ENCODE results near the gene MARCKS. TPM values are rescaled to one million over a fixed set of nuclear protein-coding genes. Genes with fewer than 3 reads are reported as not detected.

The MARCKS gene
- polyA plus RNA-seq, 2 of the 4 experiments (the other 2 are of a cell fraction) = 21.2 to 39.4 TPM

DNA sequence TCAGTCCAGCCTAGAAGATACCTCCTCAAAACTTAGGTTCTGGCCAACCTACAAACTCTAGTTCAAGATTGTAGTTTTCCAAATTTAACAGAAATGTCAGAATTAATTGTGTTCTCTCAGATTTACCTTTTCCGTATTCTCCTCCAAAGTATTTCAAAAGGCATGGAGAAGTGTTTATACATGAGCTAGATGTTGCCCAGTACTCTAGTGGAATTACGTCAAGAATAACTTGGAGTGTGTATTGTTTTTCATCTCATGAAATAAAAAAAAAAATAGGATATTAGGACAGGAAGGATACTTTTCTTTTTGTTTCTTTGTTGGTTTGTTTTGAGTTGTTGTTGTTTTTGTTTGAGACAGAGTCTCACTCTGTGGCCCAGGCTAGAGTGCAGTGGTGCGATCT lies 32.3 kb upstream of the MARCKS start:
- DNase-seq (ENCODE audit: low read depth in 1 of 2, low spot score in 1 of 2) = no peak
- no peak for FAIRE-seq
- H3K9me3 ChIP-seq = no peaks in the 10 kb centered on the region
- POLR2A ChIA-PET = no interaction called here
- H3K4me1 ChIP-seq = peaks cover 4% of the 10 kb centered on the region; the same call in 2 of the 3 replicates
- ATAC-seq = no peak
- H3K4me2 ChIP-seq = no peak overlapping the region
- TF ChIP-seq, protein P1, sequence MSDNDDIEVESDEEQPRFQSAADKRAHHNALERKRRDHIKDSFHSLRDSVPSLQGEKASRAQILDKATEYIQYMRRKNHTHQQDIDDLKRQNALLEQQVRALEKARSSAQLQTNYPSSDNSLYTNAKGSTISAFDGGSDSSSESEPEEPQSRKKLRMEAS (IDR thresholded peaks at IDR 0.05) = no peak
- TF ChIP-seq, protein P2, sequence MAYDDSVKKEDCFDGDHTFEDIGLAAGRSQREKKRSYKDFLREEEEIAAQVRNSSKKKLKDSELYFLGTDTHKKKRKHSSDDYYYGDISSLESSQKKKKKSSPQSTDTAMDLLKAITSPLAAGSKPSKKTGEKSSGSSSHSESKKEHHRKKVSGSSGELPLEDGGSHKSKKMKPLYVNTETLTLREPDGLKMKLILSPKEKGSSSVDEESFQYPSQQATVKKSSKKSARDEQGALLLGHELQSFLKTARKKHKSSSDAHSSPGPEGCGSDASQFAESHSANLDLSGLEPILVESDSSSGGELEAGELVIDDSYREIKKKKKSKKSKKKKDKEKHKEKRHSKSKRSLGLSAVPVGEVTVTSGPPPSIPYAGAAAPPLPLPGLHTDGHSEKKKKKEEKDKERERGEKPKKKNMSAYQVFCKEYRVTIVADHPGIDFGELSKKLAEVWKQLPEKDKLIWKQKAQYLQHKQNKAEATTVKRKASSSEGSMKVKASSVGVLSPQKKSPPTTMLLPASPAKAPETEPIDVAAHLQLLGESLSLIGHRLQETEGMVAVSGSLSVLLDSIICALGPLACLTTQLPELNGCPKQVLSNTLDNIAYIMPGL (CRISPR knock-in tag; IDR thresholded peaks at IDR 0.05; ENCODE audit: borderline replicate concordance) = no peak
- TF ChIP-seq NR3C1 (IDR thresholded peaks at IDR 0.05) (no peak), CHD2 (IDR thresholded peaks at IDR 0.05; ENCODE audit: low read length, partially characterized antibody) (no peak), RNF2 (IDR thresholded peaks at IDR 0.05; ENCODE audit: borderline replicate concordance, low read depth) (no peak), RFX5 (IDR thresholded peaks at IDR 0.05) (no peak), RARB (CRISPR knock-in tag; IDR thresholded peaks at IDR 0.05) (no peak), RCOR1 (IDR thresholded peaks at IDR 0.05; ENCODE audit: low read depth, low read length) (no peak), FOSB (CRISPR knock-in tag; IDR thresholded peaks at IDR 0.05) (no peak)
- TF ChIP-seq, protein P3, sequence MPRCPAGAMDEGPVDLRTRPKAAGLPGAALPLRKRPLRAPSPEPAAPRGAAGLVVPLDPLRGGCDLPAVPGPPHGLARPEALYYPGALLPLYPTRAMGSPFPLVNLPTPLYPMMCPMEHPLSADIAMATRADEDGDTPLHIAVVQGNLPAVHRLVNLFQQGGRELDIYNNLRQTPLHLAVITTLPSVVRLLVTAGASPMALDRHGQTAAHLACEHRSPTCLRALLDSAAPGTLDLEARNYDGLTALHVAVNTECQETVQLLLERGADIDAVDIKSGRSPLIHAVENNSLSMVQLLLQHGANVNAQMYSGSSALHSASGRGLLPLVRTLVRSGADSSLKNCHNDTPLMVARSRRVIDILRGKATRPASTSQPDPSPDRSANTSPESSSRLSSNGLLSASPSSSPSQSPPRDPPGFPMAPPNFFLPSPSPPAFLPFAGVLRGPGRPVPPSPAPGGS (IDR thresholded peaks at IDR 0.05) = no peak
- H3K4me3 ChIP-seq = no peak overlapping the region
- CTCF ChIA-PET = interaction anchor here (0.9 kb wide), 1 partner anchor 1738 kb away, joined by 3 read pairs; no protein-coding TSS in a partner anchor
- 91% methylated on average over 3 of the region's 3 CpGs for WGBS (ENCODE audit: missing lambda C conversion rate)
- H3K27ac ChIP-seq = no peak overlapping the region

DNA sequence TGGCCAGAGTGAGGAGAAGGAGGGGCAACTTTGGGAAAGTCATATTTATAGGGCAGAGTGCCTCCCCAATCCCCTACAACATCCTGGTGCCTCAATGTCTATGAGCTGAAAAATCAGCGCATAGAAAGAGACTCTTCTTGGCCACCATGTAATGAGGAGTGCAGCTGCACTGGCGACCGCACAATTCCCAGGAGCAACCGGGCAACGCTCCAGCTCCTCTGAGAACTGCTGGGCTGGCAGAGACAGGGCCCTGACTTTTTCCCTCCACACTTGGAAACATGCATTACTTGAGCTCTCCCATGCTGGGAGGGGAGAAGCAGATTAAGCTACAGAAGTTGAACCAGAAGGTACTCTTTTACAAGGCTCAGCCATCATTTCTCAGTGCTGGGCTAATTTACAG lies 31.4 kb upstream of the MARCKS start:
- 95% methylated on average over 5 of the region's 5 CpGs for WGBS (ENCODE audit: missing lambda C conversion rate)
- FAIRE-seq (no peak), ATAC-seq (no peak), DNase-seq (ENCODE audit: low read depth in 1 of 2, low spot score in 1 of 2) (no peak)
- no peaks in the 10 kb centered on the region for H3K4me1 ChIP-seq
- no peaks in the 10 kb centered on the region for H3K9me3 ChIP-seq
- POLR2A ChIA-PET = no interaction called here
- H3K27ac ChIP-seq = no peak overlapping the region
- TF ChIP-seq, protein P1 (IDR thresholded peaks at IDR 0.05) = no peak
- TF ChIP-seq ZSCAN20 (CRISPR knock-in tag; IDR thresholded peaks at IDR 0.05) (no peak), CHD4 (IDR thresholded peaks at IDR 0.05; ENCODE audit: borderline replicate concordance) (no peak), MAFK (IDR thresholded peaks at IDR 0.05; ENCODE audit: partially characterized antibody) (no peak), PHF8 (IDR thresholded peaks at IDR 0.05; ENCODE audit: borderline replicate concordance, low read depth) (no peak), FOSL2 (IDR thresholded peaks at IDR 0.05) (no peak), FOSL2 (CRISPR knock-in tag; IDR thresholded peaks at IDR 0.05) (no peak)
- TF ChIP-seq, protein P4, sequence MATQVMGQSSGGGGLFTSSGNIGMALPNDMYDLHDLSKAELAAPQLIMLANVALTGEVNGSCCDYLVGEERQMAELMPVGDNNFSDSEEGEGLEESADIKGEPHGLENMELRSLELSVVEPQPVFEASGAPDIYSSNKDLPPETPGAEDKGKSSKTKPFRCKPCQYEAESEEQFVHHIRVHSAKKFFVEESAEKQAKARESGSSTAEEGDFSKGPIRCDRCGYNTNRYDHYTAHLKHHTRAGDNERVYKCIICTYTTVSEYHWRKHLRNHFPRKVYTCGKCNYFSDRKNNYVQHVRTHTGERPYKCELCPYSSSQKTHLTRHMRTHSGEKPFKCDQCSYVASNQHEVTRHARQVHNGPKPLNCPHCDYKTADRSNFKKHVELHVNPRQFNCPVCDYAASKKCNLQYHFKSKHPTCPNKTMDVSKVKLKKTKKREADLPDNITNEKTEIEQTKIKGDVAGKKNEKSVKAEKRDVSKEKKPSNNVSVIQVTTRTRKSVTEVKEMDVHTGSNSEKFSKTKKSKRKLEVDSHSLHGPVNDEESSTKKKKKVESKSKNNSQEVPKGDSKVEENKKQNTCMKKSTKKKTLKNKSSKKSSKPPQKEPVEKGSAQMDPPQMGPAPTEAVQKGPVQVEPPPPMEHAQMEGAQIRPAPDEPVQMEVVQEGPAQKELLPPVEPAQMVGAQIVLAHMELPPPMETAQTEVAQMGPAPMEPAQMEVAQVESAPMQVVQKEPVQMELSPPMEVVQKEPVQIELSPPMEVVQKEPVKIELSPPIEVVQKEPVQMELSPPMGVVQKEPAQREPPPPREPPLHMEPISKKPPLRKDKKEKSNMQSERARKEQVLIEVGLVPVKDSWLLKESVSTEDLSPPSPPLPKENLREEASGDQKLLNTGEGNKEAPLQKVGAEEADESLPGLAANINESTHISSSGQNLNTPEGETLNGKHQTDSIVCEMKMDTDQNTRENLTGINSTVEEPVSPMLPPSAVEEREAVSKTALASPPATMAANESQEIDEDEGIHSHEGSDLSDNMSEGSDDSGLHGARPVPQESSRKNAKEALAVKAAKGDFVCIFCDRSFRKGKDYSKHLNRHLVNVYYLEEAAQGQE (IDR thresholded peaks at IDR 0.05) = no peak
- no peak overlapping the region for H3K4me2 ChIP-seq
- H3K4me3 ChIP-seq = no peak overlapping the region
- CTCF ChIA-PET = no interaction called here

Data from A549 (cell line).